Trophoblast cell (in vitro differentiated cells and primary cell): ENCODE results near the gene CD69.

Experiments used
- DNase-seq, 2 donors: peaks; one replicate each; pipeline ENCODE4 v3.0.0-alpha.2; 2016
- H2AFZ ChIP-seq: 2 replicates; pipeline ENCODE4 v1.6.1; 2013; ENCODE audit warnings: low read length, moderate library complexity, mild to moderate bottlenecking; ENCODE audit not compliant: insufficient read depth, poor library complexity
- H2AK5ac ChIP-seq: 2 replicates; pipeline ENCODE4 v1.6.1; 2013; ENCODE audit warnings: mild to moderate bottlenecking, low read length
- H2BK120ac ChIP-seq: 2 replicates; pipeline ENCODE4 v1.6.1; 2013; ENCODE audit warnings: low read length, mild to moderate bottlenecking, moderate library complexity; ENCODE audit not compliant: insufficient read depth, poor library complexity
- H2BK12ac ChIP-seq: 2 replicates; pipeline ENCODE4 v1.6.1; 2013; ENCODE audit warnings: mild to moderate bottlenecking, low read length, moderate library complexity
- H2BK5ac ChIP-seq: 2 replicates; pipeline ENCODE4 v1.6.1; 2013; ENCODE audit warnings: low read length, low read depth, moderate library complexity, mild to moderate bottlenecking; ENCODE audit not compliant: poor library complexity
- H3K14ac ChIP-seq: 2 replicates; pipeline ENCODE4 v1.6.1; 2013; ENCODE audit warnings: mild to moderate bottlenecking, low read length
- H3K18ac ChIP-seq: 2 replicates; pipeline ENCODE4 v1.6.1; 2013; ENCODE audit warnings: mild to moderate bottlenecking, low read length
- H3K23ac ChIP-seq: 2 replicates; pipeline ENCODE4 v1.6.1; 2013; ENCODE audit warnings: low read length
- H3K27ac ChIP-seq: 2 replicates; pipeline ENCODE4 v1.5.1; 2013; ENCODE audit warnings: low read depth, mild to moderate bottlenecking, inconsistent platforms, low read length, moderate library complexity
- H3K27me3 ChIP-seq: 2 replicates; pipeline ENCODE4 v1.6.1; 2013; ENCODE audit warnings: inconsistent platforms, mild to moderate bottlenecking, low read length, moderate library complexity; ENCODE audit not compliant: insufficient read depth
- H3K36me3 ChIP-seq, 2 experiments: 1 replicate in 1 of 2; 2 replicates in 1 of 2; pipeline ENCODE4 v1.6.1; 2013; ENCODE audit warnings: low read length in 2 of 2, mild to moderate bottlenecking in 2 of 2, moderate library complexity in 1 of 2; ENCODE audit not compliant: insufficient read depth in 2 of 2, control insufficient read depth in 1 of 2
- H3K4ac ChIP-seq: 2 replicates; pipeline ENCODE4 v1.6.1; 2013; ENCODE audit warnings: low read depth, mild to moderate bottlenecking, low read length, moderate library complexity
- H3K4me1 ChIP-seq, 2 experiments: 1 replicate in 1 of 2; 2 replicates in 1 of 2; pipeline ENCODE4 v1.6.1; 2013; ENCODE audit warnings: low read length in 2 of 2, mild to moderate bottlenecking in 2 of 2, moderate library complexity in 1 of 2; ENCODE audit not compliant: insufficient read depth in 2 of 2, control insufficient read depth in 1 of 2
- H3K4me2 ChIP-seq: 2 replicates; pipeline ENCODE4 v1.6.1; 2013; ENCODE audit warnings: inconsistent platforms, mild to moderate bottlenecking, low read length, moderate library complexity
- H3K4me3 ChIP-seq: 2 replicates; pipeline ENCODE4 v1.5.1; 2013; ENCODE audit warnings: mild to moderate bottlenecking, low read depth, low read length, inconsistent platforms
- H3K79me1 ChIP-seq: one replicate; pipeline ENCODE4 v1.6.1; 2013; ENCODE audit warnings: low read length
- H3K79me2 ChIP-seq: 2 replicates; pipeline ENCODE4 v1.6.1; 2013; ENCODE audit warnings: low read length, mild to moderate bottlenecking; ENCODE audit not compliant: control insufficient read depth, insufficient read depth, poor library complexity
- H3K9ac ChIP-seq: 2 replicates; pipeline ENCODE4 v1.6.1; 2013; ENCODE audit warnings: mild to moderate bottlenecking, low read length
- H3K9me3 ChIP-seq: 2 replicates; pipeline ENCODE4 v1.6.1; 2013; ENCODE audit warnings: low read depth, mild to moderate bottlenecking, control low read depth, inconsistent platforms, low read length; ENCODE audit not compliant: insufficient read depth
- H4K12ac ChIP-seq: 2 replicates; pipeline ENCODE4 v1.6.1; 2013; ENCODE audit warnings: low read depth, mild to moderate bottlenecking, low read length, moderate library complexity
- H4K8ac ChIP-seq: 2 replicates; pipeline ENCODE4 v1.6.1; 2013; ENCODE audit warnings: low read depth, mild to moderate bottlenecking, low read length, moderate library complexity
- H4K91ac ChIP-seq: one replicate; pipeline ENCODE4 v1.6.1; 2013; ENCODE audit warnings: low read depth, mild to moderate bottlenecking, low read length, moderate library complexity
- WGBS: extraction: QIAGEN DNeasy Blood & Tissue Kit; methylation state at CpG from one replicate; pipeline ENCODE4 v1.1.7; 2013; ENCODE audit warnings: missing lambda C conversion rate; ENCODE audit not compliant: insufficient read length, insufficient coverage; ENCODE audit errors: extremely low coverage; 5-methylcytosine and 5-hydroxymethylcytosine counted together

The CD69 gene

GRCh38 chr12:9758119-9758518, 2.6 kb downstream of the CD69 start:
- no peaks in the 10 kb centered on the region for H3K9me3 ChIP-seq
- H3K9ac ChIP-seq = no peak overlapping the region
- H2AK5ac ChIP-seq = no peak overlapping the region
- no peak overlapping the region for H4K12ac ChIP-seq
- H3K14ac ChIP-seq = no peak overlapping the region
- H3K27ac ChIP-seq = no peak overlapping the region
- no peak overlapping the region for H3K4me2 ChIP-seq
- H2AFZ ChIP-seq = no peak overlapping the region
- H3K18ac ChIP-seq = no peak overlapping the region
- no peak overlapping the region for H3K4ac ChIP-seq
- no peaks in the 10 kb centered on the region for H3K79me1 ChIP-seq
- no peaks in the 10 kb centered on the region for H3K36me3 ChIP-seq
- H3K79me2 ChIP-seq = no peaks in the 10 kb centered on the region
- H2BK12ac ChIP-seq = no peak overlapping the region
- no peak overlapping the region for H3K23ac ChIP-seq
- no peak overlapping the region for H4K91ac ChIP-seq
- no peak overlapping the region for H4K8ac ChIP-seq
- DNase-seq = no peak
- H3K27me3 ChIP-seq = no peaks in the 10 kb centered on the region
- WGBS = no CpG with 5 or more reads among the region's 3 CpGs
- no peaks in the 10 kb centered on the region for H3K4me1 ChIP-seq
- H2BK120ac ChIP-seq = no peak overlapping the region
- H2BK5ac ChIP-seq = no peak overlapping the region
- no peak overlapping the region for H3K4me3 ChIP-seq

GRCh38 chr12:9757433-9758025, 3.2 kb downstream of the CD69 start:
- Histone ChIP-seq H3K4me1 (no peaks in the 10 kb centered on the region), H3K9ac (no peak overlapping the region), H3K4ac (no peak overlapping the region), H3K23ac (no peak overlapping the region), H4K91ac (no peak overlapping the region), H3K27ac (no peak overlapping the region), H3K9me3 (no peaks in the 10 kb centered on the region), H3K79me1 (no peaks in the 10 kb centered on the region), H2AK5ac (no peak overlapping the region), H4K12ac (no peak overlapping the region), H2BK120ac (no peak overlapping the region), H2BK5ac (no peak overlapping the region), H2BK12ac (no peak overlapping the region), H3K4me2 (no peak overlapping the region), H3K27me3 (no peaks in the 10 kb centered on the region), H3K79me2 (no peaks in the 10 kb centered on the region), H3K36me3 (no peaks in the 10 kb centered on the region), H3K4me3 (no peak overlapping the region), H3K18ac (no peak overlapping the region), H2AFZ (no peak overlapping the region), H4K8ac (no peak overlapping the region), H3K14ac (no peak overlapping the region)
- no CpG with 5 or more reads among the region's 5 CpGs for WGBS
- DNase-seq = peak in 1 of 2 donors; percentile 21

- Histone ChIP-seq H3K27me3 (no peaks in the 10 kb centered on the region), H2BK120ac (no peak overlapping the region), H3K9me3 (no peaks in the 10 kb centered on the region), H3K79me1 (no peaks in the 10 kb centered on the region), H2AK5ac (no peak overlapping the region), H3K14ac (no peak overlapping the region), H2AFZ (no peak overlapping the region), H3K4ac (no peak overlapping the region), H3K4me3 (no peak overlapping the region), H3K36me3 (no peaks in the 10 kb centered on the region), H4K8ac (no peak overlapping the region), H3K9ac (no peak overlapping the region), H2BK12ac (no peak overlapping the region), H3K18ac (no peak overlapping the region), H4K91ac (no peak overlapping the region), H3K4me2 (no peak overlapping the region), H3K79me2 (no peaks in the 10 kb centered on the region), H2BK5ac (no peak overlapping the region), H3K27ac (no peak overlapping the region), H3K4me1 (no peaks in the 10 kb centered on the region), H3K23ac (no peak overlapping the region), H4K12ac (no peak overlapping the region)
- DNase-seq = no peak
- WGBS = no CpG with 5 or more reads among the region's 5 CpGs
Measured at GRCh38 chr12:9756706-9757105, 4.0 kb downstream of the CD69 start.

- H2BK12ac ChIP-seq = no peak overlapping the region
- no peaks in the 10 kb centered on the region for H3K36me3 ChIP-seq
- H3K4me3 ChIP-seq = no peak overlapping the region
- H4K12ac ChIP-seq = no peak overlapping the region
- no peak overlapping the region for H3K23ac ChIP-seq
- H3K4me1 ChIP-seq = no peaks in the 10 kb centered on the region
- no peaks in the 10 kb centered on the region for H3K79me1 ChIP-seq
- no peak overlapping the region for H2BK5ac ChIP-seq
- no peak overlapping the region for H3K14ac ChIP-seq
- no peak overlapping the region for H3K27ac ChIP-seq
- DNase-seq = no peak
- no CpG with 5 or more reads among the region's 2 CpGs for WGBS
- H3K27me3 ChIP-seq = no peaks in the 10 kb centered on the region
- no peak overlapping the region for H2AFZ ChIP-seq
- H3K18ac ChIP-seq = no peak overlapping the region
- H2BK120ac ChIP-seq = no peak overlapping the region
- H3K79me2 ChIP-seq = no peaks in the 10 kb centered on the region
- H3K4me2 ChIP-seq = no peak overlapping the region
- H4K8ac ChIP-seq = no peak overlapping the region
- no peak overlapping the region for H2AK5ac ChIP-seq
- no peak overlapping the region for H4K91ac ChIP-seq
- no peaks in the 10 kb centered on the region for H3K9me3 ChIP-seq
- H3K4ac ChIP-seq = no peak overlapping the region
- no peak overlapping the region for H3K9ac ChIP-seq
Measured at GRCh38 chr12:9756170-9756569, 4.5 kb downstream of the CD69 start.
